Measurements from ENCODE around the gene ATP8A2.
"Not testable (repeated sequence)": the region's sequence is repeated elsewhere in the genome, so short reads cannot be mapped to it uniquely, and the experiment has no call there.

ATP8A2 gene

GRCh38 chr13:25538276-25538675 is 166.5 kb downstream of the ATP8A2 start:
- no peak overlapping the region for H3K4me3 Mint-ChIP-seq
- H3K27ac Mint-ChIP-seq (ENCODE audit: low read depth) = no peak overlapping the region
- H3K36me3 Mint-ChIP-seq (ENCODE audit: insufficient read depth) = no peaks in the 10 kb centered on the region
- H3K27me3 Mint-ChIP-seq = peaks cover 12% of the 10 kb centered on the region
- ATAC-seq (replicated peaks; ENCODE audit: extremely low read depth, poor library complexity, severe bottlenecking) (no peak), DNase-seq (ENCODE audit: low spot score in 2 of 2) (no peak)
- no peaks in the 10 kb centered on the region for H3K9me3 Mint-ChIP-seq
- no peaks in the 10 kb centered on the region for H3K4me1 Mint-ChIP-seq

- DNase-seq (ENCODE audit: low spot score in 2 of 2) = no peak
- no peak for ATAC-seq (replicated peaks; ENCODE audit: extremely low read depth, poor library complexity, severe bottlenecking)
- Mint-ChIP-seq H3K4me3 (no peak overlapping the region), H3K4me1 (no peaks in the 10 kb centered on the region), H3K9me3 (peaks cover 11% of the 10 kb centered on the region), H3K27me3 (peaks cover 16% of the 10 kb centered on the region), H3K36me3 (ENCODE audit: insufficient read depth) (peaks cover 2% of the 10 kb centered on the region), H3K27ac (ENCODE audit: low read depth) (no peak overlapping the region)
Measured at GRCh38 chr13:25541434-25542123, 169.8 kb downstream of the ATP8A2 start.

- not testable (repeated sequence) for H3K27ac Mint-ChIP-seq (ENCODE audit: low read depth); ATAC-seq (replicated peaks; ENCODE audit: extremely low read depth, poor library complexity, severe bottlenecking); H3K4me3 Mint-ChIP-seq; H3K36me3 Mint-ChIP-seq (ENCODE audit: insufficient read depth); H3K4me1 Mint-ChIP-seq; DNase-seq (ENCODE audit: low spot score in 2 of 2)
- H3K27me3 Mint-ChIP-seq = peaks cover 35% of the 10 kb centered on the region
- peaks cover 11% of the 10 kb centered on the region for H3K9me3 Mint-ChIP-seq
Measured at GRCh38 chr13:25548991-25549390, 177.2 kb downstream of the ATP8A2 start.

GRCh38 chr13:25561812-25562211 is 190.0 kb downstream of the ATP8A2 start:
- Mint-ChIP-seq H3K36me3 (ENCODE audit: insufficient read depth) (no peaks in the 10 kb centered on the region), H3K27me3 (peaks cover 67% of the 10 kb centered on the region), H3K4me1 (no peaks in the 10 kb centered on the region), H3K27ac (ENCODE audit: low read depth) (no peak overlapping the region), H3K4me3 (no peak overlapping the region), H3K9me3 (no peaks in the 10 kb centered on the region)
- DNase-seq (ENCODE audit: low spot score in 2 of 2) = no peak
- no peak for ATAC-seq (replicated peaks; ENCODE audit: extremely low read depth, poor library complexity, severe bottlenecking)

- DNase-seq (ENCODE audit: low spot score in 2 of 2) (no peak), ATAC-seq (replicated peaks; ENCODE audit: extremely low read depth, poor library complexity, severe bottlenecking) (no peak)
- no peaks in the 10 kb centered on the region for H3K36me3 Mint-ChIP-seq (ENCODE audit: insufficient read depth)
- H3K27ac Mint-ChIP-seq (ENCODE audit: low read depth) = no peak overlapping the region
- H3K9me3 Mint-ChIP-seq = no peaks in the 10 kb centered on the region
- peaks cover 71% of the 10 kb centered on the region for H3K27me3 Mint-ChIP-seq
- H3K4me1 Mint-ChIP-seq = no peaks in the 10 kb centered on the region
- H3K4me3 Mint-ChIP-seq = no peak overlapping the region
Measured at GRCh38 chr13:25570185-25570584, 198.4 kb downstream of the ATP8A2 start.

GRCh38 chr13:25571237-25571636 is 199.5 kb downstream of the ATP8A2 start:
- H3K4me1 Mint-ChIP-seq = no peaks in the 10 kb centered on the region
- ATAC-seq (replicated peaks; ENCODE audit: extremely low read depth, poor library complexity, severe bottlenecking) = no peak
- no peak overlapping the region for H3K27ac Mint-ChIP-seq (ENCODE audit: low read depth)
- DNase-seq (ENCODE audit: low spot score in 2 of 2) = no peak
- H3K36me3 Mint-ChIP-seq (ENCODE audit: insufficient read depth) = no peaks in the 10 kb centered on the region
- H3K27me3 Mint-ChIP-seq = peaks cover 71% of the 10 kb centered on the region
- no peaks in the 10 kb centered on the region for H3K9me3 Mint-ChIP-seq
- no peak overlapping the region for H3K4me3 Mint-ChIP-seq

GRCh38 chr13:25572171-25572570 is 200.4 kb downstream of the ATP8A2 start:
- DNase-seq (ENCODE audit: low spot score in 2 of 2); H3K9me3 Mint-ChIP-seq; H3K27ac Mint-ChIP-seq (ENCODE audit: low read depth); H3K4me1 Mint-ChIP-seq; H3K36me3 Mint-ChIP-seq (ENCODE audit: insufficient read depth); H3K4me3 Mint-ChIP-seq; ATAC-seq (replicated peaks; ENCODE audit: extremely low read depth, poor library complexity, severe bottlenecking): not testable (repeated sequence)
- peaks cover 71% of the 10 kb centered on the region for H3K27me3 Mint-ChIP-seq

- DNase-seq (ENCODE audit: low spot score in 2 of 2) = peak; percentile 40 to 51
- ATAC-seq (replicated peaks; ENCODE audit: extremely low read depth, poor library complexity, severe bottlenecking) = no peak
- H3K27ac Mint-ChIP-seq (ENCODE audit: low read depth) = no peak overlapping the region
- H3K36me3 Mint-ChIP-seq (ENCODE audit: insufficient read depth) = no peaks in the 10 kb centered on the region
- peaks cover 78% of the 10 kb centered on the region for H3K27me3 Mint-ChIP-seq
- no peaks in the 10 kb centered on the region for H3K4me1 Mint-ChIP-seq
- H3K4me3 Mint-ChIP-seq = no peak overlapping the region
- H3K9me3 Mint-ChIP-seq = no peaks in the 10 kb centered on the region
Measured at GRCh38 chr13:25574437-25575411, 202.9 kb downstream of the ATP8A2 start.

- no peaks in the 10 kb centered on the region for H3K36me3 Mint-ChIP-seq (ENCODE audit: insufficient read depth)
- no peak overlapping the region for H3K4me3 Mint-ChIP-seq
- H3K4me1 Mint-ChIP-seq = no peaks in the 10 kb centered on the region
- no peaks in the 10 kb centered on the region for H3K9me3 Mint-ChIP-seq
- H3K27ac Mint-ChIP-seq (ENCODE audit: low read depth) = no peak overlapping the region
- H3K27me3 Mint-ChIP-seq = peaks cover 72% of the 10 kb centered on the region
- DNase-seq (ENCODE audit: low spot score in 2 of 2) = no peak
- ATAC-seq (replicated peaks; ENCODE audit: extremely low read depth, poor library complexity, severe bottlenecking) = no peak
Measured at GRCh38 chr13:25575562-25575961, 203.8 kb downstream of the ATP8A2 start.

GRCh38 chr13:25578526-25578925 is 206.8 kb downstream of the ATP8A2 start:
- ATAC-seq (replicated peaks; ENCODE audit: extremely low read depth, poor library complexity, severe bottlenecking) = no peak

GRCh38 chr13:25579221-25579620 is 207.4 kb downstream of the ATP8A2 start:
- DNase-seq (ENCODE audit: low spot score in 2 of 2) (no peak), ATAC-seq (replicated peaks; ENCODE audit: extremely low read depth, poor library complexity, severe bottlenecking) (no peak)
- no peak overlapping the region for H3K27ac Mint-ChIP-seq (ENCODE audit: low read depth)
- peaks cover 58% of the 10 kb centered on the region for H3K27me3 Mint-ChIP-seq
- H3K4me3 Mint-ChIP-seq = no peak overlapping the region
- H3K4me1 Mint-ChIP-seq = no peaks in the 10 kb centered on the region
- no peaks in the 10 kb centered on the region for H3K36me3 Mint-ChIP-seq (ENCODE audit: insufficient read depth)
- H3K9me3 Mint-ChIP-seq = no peaks in the 10 kb centered on the region

More at GRCh38 chr13:25578526-25578925, 206.8 kb downstream of the ATP8A2 start:
- H3K4me1 Mint-ChIP-seq = no peaks in the 10 kb centered on the region
- H3K36me3 Mint-ChIP-seq (ENCODE audit: insufficient read depth) = no peaks in the 10 kb centered on the region
- no peak for DNase-seq (ENCODE audit: low spot score in 2 of 2)
- H3K27ac Mint-ChIP-seq (ENCODE audit: low read depth) = no peak overlapping the region
- no peaks in the 10 kb centered on the region for H3K9me3 Mint-ChIP-seq
- H3K27me3 Mint-ChIP-seq = peaks cover 65% of the 10 kb centered on the region
- H3K4me3 Mint-ChIP-seq = no peak overlapping the region

- no peaks in the 10 kb centered on the region for H3K36me3 Mint-ChIP-seq (ENCODE audit: insufficient read depth)
- no peaks in the 10 kb centered on the region for H3K9me3 Mint-ChIP-seq
- no peak for DNase-seq (ENCODE audit: low spot score in 2 of 2)
- no peak for ATAC-seq (replicated peaks; ENCODE audit: extremely low read depth, poor library complexity, severe bottlenecking)
- no peak overlapping the region for H3K27ac Mint-ChIP-seq (ENCODE audit: low read depth)
- H3K4me1 Mint-ChIP-seq = no peaks in the 10 kb centered on the region
- H3K27me3 Mint-ChIP-seq = peaks cover 54% of the 10 kb centered on the region
- H3K4me3 Mint-ChIP-seq = no peak overlapping the region
Measured at GRCh38 chr13:25581351-25581750, 209.6 kb downstream of the ATP8A2 start.

GRCh38 chr13:25584087-25584486 is 212.3 kb downstream of the ATP8A2 start:
- Mint-ChIP-seq H3K36me3 (ENCODE audit: insufficient read depth) (no peaks in the 10 kb centered on the region), H3K4me1 (no peaks in the 10 kb centered on the region), H3K4me3 (no peak overlapping the region), H3K9me3 (no peaks in the 10 kb centered on the region), H3K27ac (ENCODE audit: low read depth) (no peak overlapping the region), H3K27me3 (peaks cover 52% of the 10 kb centered on the region)
- ATAC-seq (replicated peaks; ENCODE audit: extremely low read depth, poor library complexity, severe bottlenecking) (no peak), DNase-seq (ENCODE audit: low spot score in 2 of 2) (no peak)

All from central memory CD8-positive, alpha-beta T cell (primary cell).